H1 (cell line): Measurements from ENCODE around the gene C22orf42.
"Not testable (repeated sequence)": the region's sequence is repeated elsewhere in the genome, so short reads cannot be mapped to it uniquely, and the experiment has no call there.

Experiments
- ATF2 ChIP-seq: IDR thresholded peaks from 2 replicates; pipeline ENCODE4 v1.6.1; 2012; ENCODE audit warnings: low read length, inconsistent platforms
- ATF3 ChIP-seq: IDR thresholded peaks from 2 replicates; pipeline ENCODE4 v1.6.1; 2011; ENCODE audit warnings: low read depth, mild to moderate bottlenecking, low read length; ENCODE audit not compliant: insufficient read depth
- CHD2 ChIP-seq: IDR thresholded peaks from 2 replicates; pipeline ENCODE4 v1.6.1; 2012; ENCODE audit warnings: low read length, improper control_type of control experiment
- CTCF ChIP-seq, 3 experiments: IDR thresholded peaks; 1 replicate in 2 of 3; 2 replicates in 1 of 3; pipeline versions ENCODE4 v1.5.1 to v1.6.1; 2011; ENCODE audit warnings: low read length in 3 of 3, mild to moderate bottlenecking in 3 of 3, inconsistent platforms in 2 of 3, low read depth in 1 of 3, moderate library complexity in 1 of 3; ENCODE audit not compliant: insufficient read depth in 1 of 3; ENCODE audit errors: control extremely low read depth in 1 of 3
- EP300 ChIP-seq, 2 experiments: IDR thresholded peaks; 1 replicate in 1 of 2; 2 replicates in 1 of 2; pipeline ENCODE4 v1.6.1; 2011 to 2012; ENCODE audit warnings: low read depth in 2 of 2, low read length in 2 of 2, mild to moderate bottlenecking in 2 of 2, borderline replicate concordance in 1 of 2, inconsistent platforms in 1 of 2, moderate library complexity in 1 of 2
- EZH2 ChIP-seq: fragments of 200-600 bp; sonication (generic); IDR thresholded peaks from 2 replicates; pipeline ENCODE4 v1.7.1; 2012; ENCODE audit warnings: low read depth, mild to moderate bottlenecking, moderate library complexity, low read length, inconsistent platforms; ENCODE audit not compliant: severe bottlenecking
- GABPA ChIP-seq: IDR thresholded peaks from 2 replicates; pipeline ENCODE4 v1.6.1; 2011; ENCODE audit warnings: mild to moderate bottlenecking, low read length, moderate library complexity, borderline replicate concordance; ENCODE audit not compliant: insufficient read depth
- GTF2F1 ChIP-seq: IDR thresholded peaks from 2 replicates; pipeline ENCODE4 v1.6.1; 2012; ENCODE audit warnings: low read depth, low read length, improper control_type of control experiment, borderline replicate concordance
- POLR2A ChIP-seq, 2 experiments: IDR thresholded peaks; 1 replicate in 1 of 2; 2 replicates in 1 of 2; pipeline ENCODE4 v1.6.1; 2011; ENCODE audit warnings: low read depth in 2 of 2, low read length in 2 of 2, mild to moderate bottlenecking in 2 of 2; ENCODE audit errors: control extremely low read depth in 1 of 2
- TAF1 ChIP-seq: IDR thresholded peaks from 2 replicates; pipeline ENCODE4 v1.6.1; 2011; ENCODE audit warnings: mild to moderate bottlenecking, low read depth, low read length
- TAF7 ChIP-seq: optimal IDR thresholded peaks from 2 replicates; pipeline ENCODE3; 2011; ENCODE audit warnings: low read depth, mild to moderate bottlenecking, inconsistent platforms, low read length, moderate library complexity, borderline replicate concordance
- YY1 ChIP-seq: IDR thresholded peaks from 2 replicates; pipeline ENCODE4 v1.6.1; 2011; ENCODE audit warnings: low read depth, mild to moderate bottlenecking, low read length

- not testable (repeated sequence) for TF ChIP-seq TAF1; ATF2; CTCF (IDR thresholded peaks at IDR 0.05; ENCODE audit: control extremely low read depth in 1 of 3, insufficient read depth in 1 of 3, low read depth in 1 of 3, low read length in 3 of 3); TAF7; CHD2; ATF3; YY1; EZH2; EP300 (IDR thresholded peaks at IDR 0.05; ENCODE audit: borderline replicate concordance in 1 of 2, low read depth in 2 of 2, low read length in 2 of 2); GTF2F1; GABPA; POLR2A (IDR thresholded peaks at IDR 0.05; ENCODE audit: control extremely low read depth in 1 of 2, low read depth in 2 of 2, low read length in 2 of 2)
These were observed 24.3 kb downstream of the C22orf42 start for GRCh38 chr22:32134796-32135195.
